ENCODE data around the gene TRPC4AP.
A peak's percentile ranks its signal among the peaks of the same experiment; 100 is the strongest.

The TRPC4AP gene

DNA sequence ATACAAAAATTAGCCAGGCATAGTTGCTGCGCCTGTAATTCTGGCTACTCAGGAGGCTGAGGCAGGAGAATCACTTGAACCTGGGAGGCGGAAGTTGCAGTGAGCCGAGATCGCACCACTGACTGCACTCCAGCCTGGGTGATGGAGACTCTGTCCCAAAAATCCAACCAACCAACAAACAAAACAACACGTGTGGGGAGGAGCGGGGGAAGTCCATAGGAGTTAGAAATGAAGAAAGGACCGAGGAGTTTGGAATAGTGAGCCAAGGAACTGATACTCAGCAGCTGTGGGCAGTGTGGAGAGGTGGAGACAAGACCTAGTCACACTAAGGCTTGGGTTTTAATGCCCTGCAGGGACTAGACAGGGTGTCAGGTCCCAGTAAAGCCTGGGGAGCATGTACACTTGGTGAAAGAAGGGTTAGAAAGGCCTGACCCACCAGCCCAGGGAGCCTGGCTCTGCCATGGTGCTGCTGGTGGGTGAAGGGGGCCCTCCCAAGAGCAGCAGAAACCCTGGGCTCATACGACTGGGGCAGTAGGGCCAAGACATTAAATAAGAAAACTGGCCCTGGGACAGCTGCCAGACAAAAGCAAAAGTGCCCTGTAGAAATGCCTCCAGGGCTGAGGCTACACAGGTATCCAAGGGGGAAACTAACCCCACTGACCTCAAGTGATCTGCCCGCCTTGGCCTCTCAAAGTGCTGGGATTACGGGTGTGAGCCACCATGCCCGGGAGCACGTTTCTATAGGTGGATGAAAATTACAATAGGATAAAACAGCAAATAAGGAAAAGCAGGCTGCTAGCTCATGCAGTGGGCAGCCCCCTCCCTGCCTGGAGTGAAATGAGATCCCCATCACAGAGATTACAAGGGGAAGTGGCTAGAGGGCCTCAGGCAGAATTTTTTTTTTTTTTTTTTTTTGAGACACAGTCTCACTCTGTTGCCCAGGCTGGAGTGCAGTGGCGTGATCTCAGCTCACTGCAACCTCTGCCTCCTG, 78.9 kb downstream of the TRPC4AP start:
- peak; percentile 38 for DNase-seq

GRCh38 chr20:35012227-35013069, 80.2 kb downstream of the TRPC4AP start:
- peak; percentile 37 for DNase-seq

DNA sequence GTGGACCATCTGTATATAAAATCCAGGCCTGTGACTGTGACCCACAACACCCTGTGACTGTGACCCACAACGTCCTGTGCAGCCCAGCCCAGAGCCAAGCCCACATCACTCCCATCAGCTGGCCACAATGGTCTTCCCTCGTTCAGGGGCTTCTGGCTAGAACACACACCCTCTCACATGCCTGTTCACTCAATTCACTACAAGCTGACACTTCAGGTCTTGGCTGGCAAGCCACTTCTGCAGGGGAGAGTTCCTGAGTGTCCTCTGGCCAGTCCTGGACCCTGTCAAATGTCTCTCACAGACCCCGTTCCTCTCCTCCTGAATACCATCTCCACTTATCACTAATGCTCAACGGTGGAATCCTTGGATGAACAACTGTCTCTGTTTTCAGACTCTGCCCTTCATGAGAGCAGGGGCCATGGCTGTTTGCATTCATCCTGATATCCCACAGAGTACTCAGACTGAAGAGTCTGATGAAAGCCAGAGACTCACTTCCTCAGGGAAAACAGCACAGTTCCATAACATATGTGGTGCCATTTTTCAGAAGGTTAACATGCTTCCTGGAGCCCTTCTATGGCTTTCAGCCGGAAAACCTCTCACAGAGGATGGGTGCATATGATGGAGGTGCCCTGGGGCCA, 80.9 kb downstream of the TRPC4AP start:
- DNase-seq = peak; percentile 40

DNA sequence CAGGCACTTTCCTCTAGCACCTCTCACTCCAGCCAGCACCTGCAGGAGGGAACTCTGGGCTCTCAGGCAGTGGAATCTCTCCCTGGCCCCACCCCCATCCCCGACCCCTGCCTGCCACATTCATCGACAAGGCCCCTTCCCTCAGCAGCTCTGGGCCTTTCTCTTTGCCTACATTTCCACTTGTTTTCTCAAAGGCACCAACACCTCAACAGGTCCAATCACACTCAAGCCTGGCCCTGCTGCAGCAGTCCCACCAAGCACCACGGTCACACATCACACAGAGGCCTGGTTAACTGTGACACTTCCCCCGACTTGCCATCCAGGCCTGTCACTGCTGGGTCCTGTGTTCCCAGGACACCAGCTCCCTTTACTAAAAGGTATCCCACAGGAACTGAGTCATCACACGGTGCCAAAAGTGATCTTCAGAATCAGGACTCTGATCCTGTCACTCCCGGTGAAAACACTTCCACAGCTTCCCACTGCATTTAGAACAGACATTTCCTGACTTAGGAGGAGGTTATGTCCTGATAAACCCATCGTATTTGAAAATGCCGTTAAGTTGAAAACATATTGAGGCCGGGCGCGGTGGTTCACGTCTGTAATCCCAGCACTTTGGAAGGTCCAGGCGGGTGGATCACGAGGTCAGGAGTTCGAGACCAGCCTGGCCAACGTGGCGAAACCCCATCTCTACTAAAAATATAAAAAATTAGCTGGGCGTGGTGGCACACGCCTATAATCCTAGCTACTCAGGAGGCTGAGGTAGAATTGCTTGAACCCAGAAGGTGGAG, 82.0 kb downstream of the TRPC4AP start:
- DNase-seq = no peak

- DNase-seq = no peak
Observed at GRCh38 chr20:35009665-35010328, 82.8 kb downstream of the TRPC4AP start.

DNA sequence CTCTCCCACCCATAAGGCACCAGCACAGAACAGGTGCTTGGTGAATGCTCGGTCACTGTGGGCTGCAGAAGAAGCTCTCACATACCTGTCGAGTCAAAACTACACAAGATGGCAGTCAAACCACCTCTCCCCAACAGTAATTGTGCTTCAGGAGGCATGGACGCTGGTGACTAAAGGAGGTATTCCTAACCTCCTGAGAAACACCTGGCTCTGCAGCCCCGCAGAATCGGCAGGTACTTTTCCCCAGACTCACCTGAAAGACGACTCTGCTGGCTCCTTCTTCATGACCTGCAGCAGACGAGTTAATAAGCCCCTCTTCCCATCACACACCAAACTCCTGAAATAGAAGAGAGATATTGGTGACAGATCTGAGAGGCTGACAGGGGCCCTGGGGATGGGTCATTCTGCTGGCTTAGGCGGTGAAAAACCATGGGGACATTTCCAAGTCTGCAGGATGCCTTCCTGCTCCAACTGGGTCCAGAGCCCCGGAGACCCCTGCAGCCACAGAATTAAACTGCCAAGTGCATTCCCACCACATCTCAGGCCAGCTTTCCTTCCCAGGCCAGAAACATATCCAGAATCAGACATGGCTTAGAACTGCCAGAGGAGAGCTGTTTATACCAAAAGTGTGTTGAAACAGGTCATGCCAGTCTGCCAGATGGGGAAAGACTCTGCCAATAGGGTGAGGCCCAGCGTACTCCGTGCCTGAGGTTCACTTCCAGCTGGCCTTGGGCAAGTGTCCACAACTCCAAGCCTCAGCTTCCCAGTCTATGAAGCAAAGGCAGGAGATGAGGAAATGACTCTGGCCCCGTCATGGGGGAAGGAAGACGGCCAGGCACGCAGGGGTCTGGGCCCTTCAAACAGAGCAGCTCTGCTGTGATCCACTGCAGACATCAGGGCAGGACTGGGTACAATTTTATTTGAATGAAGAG, 83.9 kb downstream of the TRPC4AP start:
- no peak for DNase-seq

DNA sequence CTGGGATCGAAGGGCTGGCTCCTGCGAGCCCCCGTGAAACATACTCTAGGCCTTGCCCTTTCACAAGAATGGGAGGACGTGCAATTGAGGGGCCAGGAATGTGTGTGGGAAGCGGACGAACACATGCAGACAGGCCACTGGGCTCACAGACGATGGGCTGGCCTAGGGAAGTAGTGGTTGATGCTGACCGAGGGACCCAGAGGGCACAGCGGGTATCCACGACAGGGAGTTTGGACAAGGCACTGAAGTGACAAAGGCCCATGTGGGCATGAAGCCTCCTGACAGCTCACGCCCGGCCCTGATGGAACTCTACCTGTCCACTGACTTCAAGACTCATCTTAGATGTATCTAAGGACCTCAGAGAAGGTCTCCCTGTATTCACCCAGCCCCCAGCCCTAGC, 84.7 kb downstream of the TRPC4AP start:
- DNase-seq = no peak

- no peak for DNase-seq
Observed at GRCh38 chr20:35007413-35007812, 85.2 kb downstream of the TRPC4AP start.

DNA sequence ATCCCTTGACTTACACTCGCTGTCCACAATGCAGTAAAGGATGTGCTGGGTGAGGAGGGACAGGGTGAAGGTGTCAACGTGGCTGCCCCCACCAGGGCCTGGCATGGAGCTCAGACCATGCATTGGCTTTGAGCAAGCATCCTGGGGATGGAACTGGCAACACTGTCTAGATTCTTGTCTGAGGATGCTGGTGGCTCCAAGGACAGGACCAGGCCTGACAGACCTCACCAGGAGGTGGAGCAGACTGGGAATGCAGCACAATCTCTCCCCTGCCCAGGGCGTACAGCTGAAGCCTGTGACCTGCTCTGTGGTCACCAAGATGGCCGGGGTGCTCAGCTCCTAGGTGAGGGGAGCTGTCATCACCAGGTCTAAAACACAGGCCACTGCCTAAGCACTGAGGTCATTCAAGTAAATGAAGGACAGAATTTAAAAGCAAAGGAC, 86.1 kb downstream of the TRPC4AP start:
- no peak for DNase-seq

DNA sequence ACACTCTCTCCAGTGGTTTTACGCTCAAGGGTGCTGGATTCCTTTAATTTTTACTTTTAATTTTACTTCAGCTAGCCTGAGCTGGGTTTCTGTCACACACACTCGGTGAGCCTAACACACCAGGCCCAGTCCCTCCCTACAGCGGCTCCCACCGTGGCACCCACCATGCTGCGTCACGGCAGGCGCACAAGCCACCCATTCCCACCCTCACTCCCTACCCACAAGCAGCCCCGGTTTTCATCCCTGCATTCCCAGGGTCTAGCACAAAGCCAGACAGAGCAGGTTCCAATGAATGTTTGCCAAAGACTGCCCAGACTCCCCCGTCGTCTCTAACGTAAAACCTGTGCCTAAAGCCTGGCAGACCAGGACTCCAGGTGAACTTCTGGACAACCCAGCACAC, 86.6 kb downstream of the TRPC4AP start:
- DNase-seq = no peak

DNA sequence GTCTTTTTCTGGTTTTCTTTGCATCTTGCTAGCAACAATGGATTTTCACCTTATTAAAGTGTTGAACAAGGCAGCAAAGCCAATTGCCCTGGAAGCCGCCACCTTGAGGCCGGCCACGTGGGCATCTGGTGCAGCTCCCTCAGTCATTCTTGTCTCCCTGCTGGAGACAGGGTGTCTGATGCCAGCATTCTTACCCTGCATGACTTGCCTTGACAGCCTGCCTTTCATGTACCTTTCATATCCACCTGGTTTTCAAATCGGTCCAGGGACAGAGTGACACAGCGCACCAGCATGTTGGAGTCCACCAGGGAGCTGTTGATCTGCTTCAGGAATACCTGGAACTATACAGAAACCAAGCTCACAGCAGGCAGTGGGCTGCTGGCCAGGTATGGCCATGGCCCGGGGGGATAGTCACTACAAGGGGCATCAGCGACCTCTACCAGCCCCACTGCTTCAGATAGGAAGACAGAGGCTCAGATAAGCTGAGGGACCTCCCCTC, 87.1 kb downstream of the TRPC4AP start:
- DNase-seq = no peak

DNA sequence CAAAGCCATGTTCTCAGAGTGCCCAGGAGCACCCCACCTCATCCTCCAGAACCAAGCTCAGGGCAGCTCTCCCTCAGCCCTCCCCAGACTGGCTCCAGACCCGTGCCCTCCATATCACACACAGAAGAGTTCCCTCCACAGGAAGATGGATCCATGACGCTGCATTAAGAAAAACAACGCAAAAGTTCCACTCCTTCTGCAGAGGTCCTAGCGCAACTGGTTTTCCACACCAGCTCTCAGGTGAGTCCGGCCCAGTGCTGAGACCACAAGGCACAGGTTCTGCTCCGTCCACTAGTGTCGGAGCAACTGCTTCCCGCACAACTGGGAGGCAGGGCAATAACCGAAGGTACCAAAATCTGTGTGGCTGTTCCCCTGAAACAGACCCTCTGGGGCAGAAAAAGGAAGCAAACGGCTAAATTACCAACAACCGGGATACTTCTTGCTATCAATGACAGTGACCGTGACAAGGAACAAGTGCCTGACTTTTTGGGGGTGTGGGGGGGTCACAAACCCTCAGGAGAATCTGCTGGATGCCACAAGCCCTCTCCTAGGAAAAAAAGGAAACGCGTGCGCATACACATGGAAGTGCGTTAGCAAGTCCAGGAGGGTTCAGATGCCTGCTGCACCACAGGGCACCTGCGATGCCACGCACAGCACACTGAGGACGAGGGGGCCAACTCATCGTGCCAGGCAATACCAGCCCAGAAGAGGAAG, 87.7 kb downstream of the TRPC4AP start:
- no peak for DNase-seq

GRCh38 chr20:35004051-35004725, 88.4 kb downstream of the TRPC4AP start:
- DNase-seq = no peak

- DNase-seq = no peak
Observed at GRCh38 chr20:35003211-35004031, 89.2 kb downstream of the TRPC4AP start.

DNA sequence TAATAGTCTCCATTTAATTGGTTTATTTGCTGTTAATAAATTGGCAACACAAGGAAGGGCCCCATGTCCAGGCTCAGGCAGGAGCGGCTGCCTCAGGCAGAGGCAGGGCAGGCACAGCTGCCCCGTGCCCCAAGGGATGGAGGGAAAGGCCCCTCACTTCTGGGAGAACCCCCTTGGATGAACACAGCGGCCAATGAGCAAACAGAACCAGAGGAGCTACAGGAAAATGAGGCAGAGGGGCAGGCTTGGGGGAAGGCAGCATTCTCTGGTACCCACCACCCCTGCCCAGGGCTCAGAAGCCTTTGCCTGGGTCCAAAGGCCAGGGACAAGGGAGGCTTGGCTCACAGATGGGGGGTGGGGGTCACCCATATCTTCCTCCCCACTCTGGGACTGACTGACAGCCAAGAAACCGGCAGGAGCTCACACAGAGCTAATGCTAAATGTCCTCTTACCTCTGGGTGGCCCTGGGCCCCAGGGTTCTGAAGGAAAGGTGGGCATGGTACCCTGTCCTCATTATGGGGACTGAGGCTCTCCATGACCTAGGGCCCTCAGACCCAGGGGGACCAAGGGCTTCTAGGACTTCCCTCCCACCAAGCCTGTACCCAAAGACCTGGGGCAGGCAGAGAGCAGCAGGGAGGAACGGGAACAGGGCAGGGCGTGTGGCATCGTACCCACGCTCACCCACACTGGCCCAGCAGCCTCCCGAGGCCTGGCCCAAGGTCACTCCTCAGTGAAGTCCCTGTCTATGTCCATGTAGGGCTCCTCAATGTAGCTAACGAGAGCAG, 90.0 kb downstream of the TRPC4AP start:
- DNase-seq = no peak

DNA sequence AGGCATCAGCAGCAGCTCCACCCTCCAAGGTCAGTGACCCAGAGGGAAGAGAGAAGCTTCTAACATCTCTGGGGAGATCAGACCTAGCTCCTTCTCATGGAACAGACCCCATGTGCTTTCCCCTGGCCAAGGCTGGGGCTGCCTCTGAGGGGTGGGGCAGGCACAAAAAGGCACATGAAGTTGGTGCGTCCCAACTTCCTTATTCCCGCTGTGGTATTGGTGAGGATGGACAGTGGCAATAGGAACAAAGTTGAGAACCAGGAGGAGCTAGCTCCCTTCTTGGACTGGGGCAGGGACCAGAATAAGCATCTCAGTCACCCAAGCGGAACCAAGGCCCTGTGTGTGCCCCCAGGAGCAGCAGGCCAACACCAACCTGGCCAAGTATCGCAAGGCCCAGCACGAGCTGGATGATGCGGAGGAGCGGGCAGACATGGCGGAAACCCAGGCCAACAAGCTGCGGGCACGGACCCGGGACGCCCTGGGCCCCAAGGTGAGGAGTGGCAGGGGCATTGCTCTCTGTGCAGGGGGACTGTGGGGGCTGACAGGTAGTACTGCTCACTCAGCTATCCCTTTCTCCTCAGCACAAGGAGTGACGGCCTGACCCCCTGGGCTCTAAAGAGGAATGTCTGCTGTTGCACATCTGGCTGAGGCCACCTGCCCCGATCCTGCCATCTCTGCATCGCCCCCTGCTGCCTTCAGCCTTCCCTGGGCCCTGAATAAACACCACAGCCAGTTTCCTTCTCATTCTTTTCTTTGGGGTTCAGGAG, 90.8 kb downstream of the TRPC4AP start:
- no peak for DNase-seq

Measured in activated CD8-positive, alpha-beta memory T cell treated with anti-CD3 and anti-CD28 coated beads, Interleukin-2, amount 50 U/mL, for 48 hours (primary cell).